Muscle of leg (tissue), 11 donors: ENCODE data around the gene TM9SF1. TPM values are rescaled to one million over a fixed set of nuclear protein-coding genes. Genes with fewer than 3 reads are reported as not detected.

Experiments used
- DNase-seq: peaks from one replicate; pipeline ENCODE4 v3.0.0; 2013
- H3K27ac ChIP-seq: one replicate; pipeline ENCODE4 v1.5.1; 2013; ENCODE audit warnings: mild to moderate bottlenecking, low read length, control low read depth
- H3K27me3 ChIP-seq: one replicate; pipeline ENCODE4 v1.6.1; 2013; ENCODE audit warnings: low read length; ENCODE audit not compliant: control insufficient read depth, insufficient read depth
- H3K36me3 ChIP-seq: one replicate; pipeline ENCODE4 v1.6.1; 2013; ENCODE audit warnings: low read length; ENCODE audit not compliant: control insufficient read depth, insufficient read depth
- H3K4me1 ChIP-seq: one replicate; pipeline ENCODE4 v1.6.1; 2013; ENCODE audit warnings: low read length; ENCODE audit not compliant: control insufficient read depth, insufficient read depth
- H3K4me3 ChIP-seq: one replicate; pipeline ENCODE4 v1.5.1; 2013; ENCODE audit warnings: low read length, control low read depth
- H3K9me3 ChIP-seq: replicated peaks from 2 replicates; pipeline ENCODE4 v1.6.1; 2013; ENCODE audit warnings: low read depth, low read length; ENCODE audit not compliant: control insufficient read depth
- WGBS: methylation state at CpG from one replicate; pipeline ENCODE4 v1.1.5; 2013; ENCODE audit warnings: missing lambda C conversion rate; ENCODE audit not compliant: insufficient coverage; 5-methylcytosine and 5-hydroxymethylcytosine counted together
- polyA plus RNA-seq, 8 donors: library from polyadenylated mRNA; unstranded; fragments of 120-200 nt; gene quantifications; one replicate each; pipeline versions ENCODE4 v1.2.1 to v1.2.3, GENCODE V29; 2013; ENCODE audit warnings: inconsistent platforms in 1 of 8, low replicate concordance in 1 of 8; ENCODE audit not compliant: insufficient read length in 8 of 8, insufficient read depth in 1 of 8
- total RNA-seq: library from RNA; stranded (reverse); fragments of 120-200 nt; gene quantifications from one replicate; pipeline ENCODE4 v1.2.4, GENCODE V29; 2013

TM9SF1 gene
- total and polyA plus RNA-seq, 9 donors = 14.7 to 29.6 (median 20.8) TPM

DNA sequence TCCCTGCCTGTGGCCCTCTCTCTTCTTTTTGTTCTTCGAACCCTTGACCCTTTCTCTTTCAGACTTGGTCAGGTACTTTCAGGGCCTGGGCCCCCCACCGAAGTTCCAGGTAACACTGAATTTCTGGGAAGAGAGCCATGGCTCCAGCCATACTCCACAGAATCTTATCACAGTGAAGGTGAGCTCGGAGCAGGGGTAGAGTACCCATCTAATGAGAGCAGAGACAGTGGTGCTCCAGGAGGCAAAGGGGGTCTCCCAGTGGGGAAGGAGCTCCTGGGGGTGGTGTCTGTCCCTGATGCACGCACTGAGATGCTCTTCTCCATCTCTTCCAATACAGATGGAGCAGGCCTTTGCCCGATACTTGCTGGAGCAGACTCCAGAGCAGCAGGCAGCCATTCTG lies 29.5 kb downstream of the TM9SF1 start:
- Histone ChIP-seq H3K27ac (no peak overlapping the region), H3K4me3 (no peak overlapping the region), H3K9me3 (no peaks in the 10 kb centered on the region), H3K27me3 (no peaks in the 10 kb centered on the region), H3K4me1 (peaks cover 29% of the 10 kb centered on the region), H3K36me3 (peaks cover 75% of the 10 kb centered on the region)
- 93% methylated on average over 2 of the region's 5 CpGs for WGBS
- DNase-seq = no peak

GRCh38 chr14:24164518-24164991 lies 30.7 kb downstream of the TM9SF1 start:
- no peaks in the 10 kb centered on the region for H3K9me3 ChIP-seq
- no peaks in the 10 kb centered on the region for H3K27me3 ChIP-seq
- WGBS = 93% methylated on average over 14 of the region's 14 CpGs
- no peak overlapping the region for H3K4me3 ChIP-seq
- peaks cover 37% of the 10 kb centered on the region for H3K4me1 ChIP-seq
- H3K27ac ChIP-seq = no peak overlapping the region
- H3K36me3 ChIP-seq = peaks cover 80% of the 10 kb centered on the region
- DNase-seq = no peak

DNA sequence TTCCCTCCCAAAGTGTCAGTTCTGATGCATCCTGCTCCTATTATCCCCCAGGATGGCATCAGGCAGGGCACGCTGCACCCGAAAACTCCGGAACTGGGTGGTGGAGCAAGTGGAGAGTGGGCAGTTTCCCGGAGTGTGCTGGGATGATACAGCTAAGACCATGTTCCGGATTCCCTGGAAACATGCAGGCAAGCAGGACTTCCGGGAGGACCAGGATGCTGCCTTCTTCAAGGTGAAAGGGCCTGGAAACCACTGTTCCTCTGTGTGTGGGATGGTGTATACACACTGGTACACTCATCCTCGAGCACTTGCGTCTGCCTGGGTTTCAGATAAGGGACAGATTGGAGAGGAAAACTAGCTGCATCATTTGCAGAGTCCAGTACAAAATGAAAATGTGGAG lies 33.1 kb downstream of the TM9SF1 start:
- no peak for DNase-seq
- no peaks in the 10 kb centered on the region for H3K27me3 ChIP-seq
- H3K4me3 ChIP-seq = peak overlapping the region; percentile 91
- no peaks in the 10 kb centered on the region for H3K9me3 ChIP-seq
- 77% methylated on average over 5 of the region's 8 CpGs for WGBS
- H3K4me1 ChIP-seq = peaks cover 37% of the 10 kb centered on the region
- peak overlapping the region; percentile 98 for H3K27ac ChIP-seq
- peaks cover 79% of the 10 kb centered on the region for H3K36me3 ChIP-seq

GRCh38 chr14:24160850-24161804 lies 34.1 kb downstream of the TM9SF1 start, which contains the start of gene IRF9:
Gene IRF9 (plus strand): TSS chr14:24161265. CDS start chr14:24162145, 880 bp downstream.
- Histone ChIP-seq H3K4me1 (peaks cover 37% of the 10 kb centered on the region), H3K27ac (peak within 1 kb of the TSS; percentile 98), H3K36me3 (peaks cover 78% of the 10 kb centered on the region), H3K9me3 (no peaks in the 10 kb centered on the region), H3K4me3 (peak within 1 kb of the TSS; percentile 91), H3K27me3 (no peaks in the 10 kb centered on the region)
- DNase-seq = peak; percentile 97
- 0% methylated on average over 10 of the region's 12 CpGs for WGBS

DNA sequence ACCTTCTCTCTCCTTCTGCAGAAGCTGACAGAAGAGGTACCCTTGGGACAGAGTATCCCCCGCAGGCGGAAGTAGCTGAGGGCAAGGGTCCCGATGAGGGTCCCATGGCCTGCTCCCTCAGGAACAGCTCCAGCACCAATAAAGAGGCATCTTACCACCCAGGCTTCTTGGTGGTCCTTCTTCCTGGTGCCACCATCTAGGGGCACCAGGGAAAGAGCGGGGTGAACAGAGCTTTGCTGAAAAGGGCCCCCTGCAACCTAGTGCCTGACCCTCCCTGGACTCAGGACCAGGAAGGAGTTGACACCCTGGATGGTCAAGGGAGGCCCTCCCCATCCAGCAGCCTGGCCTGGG lies 34.8 kb downstream of the TM9SF1 start:
- no peak for DNase-seq
- Histone ChIP-seq H3K9me3 (no peaks in the 10 kb centered on the region), H3K27me3 (no peaks in the 10 kb centered on the region), H3K4me3 (no peak overlapping the region), H3K36me3 (peaks cover 78% of the 10 kb centered on the region), H3K4me1 (peaks cover 37% of the 10 kb centered on the region), H3K27ac (peak overlapping the region; percentile 88)
- 86% methylated on average over 4 of the region's 4 CpGs for WGBS

GRCh38 chr14:24159777-24160498 lies 35.3 kb downstream of the TM9SF1 start:
- Histone ChIP-seq H3K9me3 (no peaks in the 10 kb centered on the region), H3K4me1 (peaks cover 37% of the 10 kb centered on the region), H3K27ac (peak overlapping the region; percentile 88), H3K4me3 (no peak overlapping the region), H3K36me3 (peaks cover 78% of the 10 kb centered on the region), H3K27me3 (no peaks in the 10 kb centered on the region)
- 97% methylated on average over 6 of the region's 11 CpGs for WGBS
- DNase-seq = no peak

DNA sequence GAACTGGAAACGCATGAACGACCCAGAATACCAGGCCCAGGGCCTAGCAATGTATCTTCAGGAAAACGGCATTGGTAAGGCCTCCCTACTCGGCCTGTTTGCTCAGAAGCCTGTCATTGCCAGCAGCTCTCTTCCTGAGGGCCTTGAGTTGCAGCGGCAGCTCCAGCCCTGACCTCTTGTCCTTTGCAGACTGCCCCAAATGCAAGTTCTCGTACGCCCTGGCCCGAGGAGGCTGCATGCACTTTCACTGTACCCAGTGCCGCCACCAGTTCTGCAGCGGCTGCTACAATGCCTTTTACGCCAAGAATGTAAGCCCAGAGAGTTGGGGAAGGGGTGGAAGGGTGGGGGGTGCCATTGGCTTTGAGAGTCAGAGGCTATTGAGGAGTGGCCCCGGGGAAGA lies 37.9 kb downstream of the TM9SF1 start:
- WGBS = 95% methylated on average over 11 of the region's 12 CpGs
- Histone ChIP-seq H3K36me3 (peaks cover 65% of the 10 kb centered on the region), H3K4me3 (no peak overlapping the region), H3K9me3 (no peaks in the 10 kb centered on the region), H3K27me3 (no peaks in the 10 kb centered on the region), H3K27ac (no peak overlapping the region), H3K4me1 (peaks cover 15% of the 10 kb centered on the region)
- no peak for DNase-seq

DNA sequence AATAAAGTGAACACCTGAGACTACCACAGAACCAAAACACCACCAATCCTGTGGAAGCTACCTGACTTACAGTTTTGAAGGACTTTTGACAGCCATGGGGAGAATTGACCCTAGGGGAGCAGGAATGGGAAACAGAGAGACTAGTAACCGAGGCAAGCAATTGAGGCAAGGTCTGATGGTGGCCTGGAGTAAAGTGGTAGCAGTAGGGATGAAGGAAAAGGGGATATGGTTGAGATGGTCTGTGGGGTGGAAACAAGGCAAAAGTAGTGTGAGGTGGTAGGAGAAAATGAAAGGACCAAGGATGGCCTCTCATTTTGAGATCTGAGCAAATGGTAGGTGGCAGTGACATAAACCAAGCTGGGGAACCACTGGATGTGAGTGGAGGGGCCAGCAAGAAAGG lies 38.4 kb downstream of the TM9SF1 start:
- 90% methylated on average over 1 of the region's 1 CpG for WGBS
- peaks cover 10% of the 10 kb centered on the region for H3K4me1 ChIP-seq
- no peaks in the 10 kb centered on the region for H3K9me3 ChIP-seq
- H3K4me3 ChIP-seq = no peak overlapping the region
- no peak overlapping the region for H3K27ac ChIP-seq
- no peaks in the 10 kb centered on the region for H3K27me3 ChIP-seq
- peaks cover 65% of the 10 kb centered on the region for H3K36me3 ChIP-seq
- no peak for DNase-seq

GRCh38 chr14:24155100-24155499 lies 40.1 kb downstream of the TM9SF1 start:
- no peak for DNase-seq
- Histone ChIP-seq H3K27ac (no peak overlapping the region), H3K4me1 (peaks cover 1% of the 10 kb centered on the region), H3K4me3 (no peak overlapping the region), H3K9me3 (no peaks in the 10 kb centered on the region), H3K27me3 (no peaks in the 10 kb centered on the region), H3K36me3 (peaks cover 75% of the 10 kb centered on the region)
- WGBS = 93% methylated on average over 8 of the region's 10 CpGs

DNA sequence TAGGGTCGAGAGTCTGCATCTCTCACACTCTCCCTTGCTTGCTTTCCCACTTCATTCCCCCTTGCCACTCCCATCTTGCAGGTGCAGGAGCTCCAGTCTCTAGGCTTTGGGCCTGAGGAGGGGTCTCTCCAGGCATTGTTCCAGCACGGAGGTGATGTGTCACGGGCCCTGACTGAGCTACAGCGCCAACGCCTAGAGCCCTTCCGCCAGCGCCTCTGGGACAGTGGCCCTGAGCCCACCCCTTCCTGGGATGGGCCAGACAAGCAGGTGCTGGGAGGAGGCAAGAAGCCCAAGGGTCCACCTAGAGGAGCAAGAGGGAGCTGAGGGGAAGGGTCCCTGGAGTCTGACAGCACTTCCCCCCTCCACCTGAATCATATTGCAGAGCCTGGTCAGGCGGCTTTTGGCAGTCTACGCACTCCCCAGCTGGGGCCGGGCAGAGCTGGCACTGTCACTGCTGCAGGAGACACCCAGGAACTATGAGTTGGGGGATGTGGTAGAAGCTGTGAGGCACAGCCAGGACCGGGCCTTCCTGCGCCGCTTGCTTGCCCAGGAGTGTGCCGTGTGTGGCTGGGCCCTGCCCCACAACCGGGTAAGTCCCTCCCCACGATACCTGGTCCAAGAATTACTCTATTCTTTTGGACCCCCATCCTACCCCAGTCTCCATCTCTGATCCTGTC lies 43.7 kb downstream of the TM9SF1 start:
- DNase-seq = no peak
- 89% methylated on average over 8 of the region's 16 CpGs for WGBS
- H3K4me3 ChIP-seq = no peak overlapping the region

More for the DNA sequence above, 43.7 kb downstream of the TM9SF1 start:
- Histone ChIP-seq H3K4me1 (peaks cover 10% of the 10 kb centered on the region), H3K27me3 (no peaks in the 10 kb centered on the region), H3K27ac (no peak overlapping the region), H3K9me3 (no peaks in the 10 kb centered on the region), H3K36me3 (peaks cover 68% of the 10 kb centered on the region)
